ENCODE results near the gene IL17RE.

Gene IL17RE

GRCh38 chr3:9914559-9915253, 12.1 kb downstream of the IL17RE start:
- H3K4me1 ChIP-seq (ENCODE audit: control insufficient read depth, low read length) = peaks cover 12% of the 10 kb centered on the region

GRCh38 chr3:9915254-9916141, 12.8 kb downstream of the IL17RE start:
- no peaks in the 10 kb centered on the region for H3K9me2 ChIP-seq (replicated peaks; ENCODE audit: control insufficient read depth, low read length)
- no peaks in the 10 kb centered on the region for H3F3A ChIP-seq (ENCODE audit: control insufficient read depth, insufficient read depth)
- peaks cover 12% of the 10 kb centered on the region for H3K4me1 ChIP-seq (ENCODE audit: control insufficient read depth, low read length)
- H3K4me2 ChIP-seq (ENCODE audit: low read length) = peak overlapping the region; percentile 58
- H3K27ac ChIP-seq (ENCODE audit: low read depth, low read length) = no peak overlapping the region
- peak overlapping the region; percentile 49 for H3K4me3 ChIP-seq (ENCODE audit: low read length)
- TF ChIP-seq CTCF (IDR thresholded peaks at IDR 0.05; ENCODE audit: low read depth, low read length, poor library complexity, severe bottlenecking) (no peak), EZH2phosphoT487 (IDR thresholded peaks at IDR 0.05; ENCODE audit: borderline replicate concordance, low read length) (peak; percentile 88; the same call in 1 of the 2 replicates)
- no peaks in the 10 kb centered on the region for H3K9me3 ChIP-seq (ENCODE audit: control insufficient read depth, insufficient read depth, low read length)
- peaks cover 39% of the 10 kb centered on the region for H3K27me3 ChIP-seq (ENCODE audit: control insufficient read depth, low read length)
- no peaks in the 10 kb centered on the region for H3K36me3 ChIP-seq (ENCODE audit: control insufficient read depth, low read length)
- no peaks in the 10 kb centered on the region for H3K79me2 ChIP-seq (ENCODE audit: control insufficient read depth, low read length)
- no peaks in the 10 kb centered on the region for H4K20me1 ChIP-seq (ENCODE audit: control insufficient read depth, insufficient read depth, low read depth, low read length)

More at GRCh38 chr3:9914559-9915253, 12.1 kb downstream of the IL17RE start:
- Histone ChIP-seq H3F3A (ENCODE audit: control insufficient read depth, insufficient read depth) (no peaks in the 10 kb centered on the region), H3K4me2 (ENCODE audit: low read length) (peak overlapping the region; percentile 58), H3K27ac (ENCODE audit: low read depth, low read length) (no peak overlapping the region), H4K20me1 (ENCODE audit: control insufficient read depth, insufficient read depth, low read depth, low read length) (no peaks in the 10 kb centered on the region), H3K79me2 (ENCODE audit: control insufficient read depth, low read length) (no peaks in the 10 kb centered on the region), H3K9me3 (ENCODE audit: control insufficient read depth, insufficient read depth, low read length) (no peaks in the 10 kb centered on the region), H3K4me3 (ENCODE audit: low read length) (peak overlapping the region; percentile 49), H3K36me3 (ENCODE audit: control insufficient read depth, low read length) (no peaks in the 10 kb centered on the region), H3K9me2 (replicated peaks; ENCODE audit: control insufficient read depth, low read length) (no peaks in the 10 kb centered on the region), H3K27me3 (ENCODE audit: control insufficient read depth, low read length) (peaks cover 33% of the 10 kb centered on the region)
- TF ChIP-seq EZH2phosphoT487 (IDR thresholded peaks at IDR 0.05; ENCODE audit: borderline replicate concordance, low read length) (peak; percentile 52; the same call in 1 of the 2 replicates), CTCF (IDR thresholded peaks at IDR 0.05; ENCODE audit: low read depth, low read length, poor library complexity, severe bottlenecking) (no peak)

GRCh38 chr3:9916346-9916733, 13.7 kb downstream of the IL17RE start:
- no peak overlapping the region for H3K27ac ChIP-seq (ENCODE audit: low read depth, low read length)
- H3K4me2 ChIP-seq (ENCODE audit: low read length) = no peak overlapping the region
- H3K36me3 ChIP-seq (ENCODE audit: control insufficient read depth, low read length) = no peaks in the 10 kb centered on the region
- H3K4me3 ChIP-seq (ENCODE audit: low read length) = no peak overlapping the region
- H3K4me1 ChIP-seq (ENCODE audit: control insufficient read depth, low read length) = peaks cover 12% of the 10 kb centered on the region
- no peaks in the 10 kb centered on the region for H3K79me2 ChIP-seq (ENCODE audit: control insufficient read depth, low read length)
- H3K9me2 ChIP-seq (replicated peaks; ENCODE audit: control insufficient read depth, low read length) = no peaks in the 10 kb centered on the region
- peaks cover 39% of the 10 kb centered on the region for H3K27me3 ChIP-seq (ENCODE audit: control insufficient read depth, low read length)
- no peaks in the 10 kb centered on the region for H4K20me1 ChIP-seq (ENCODE audit: control insufficient read depth, insufficient read depth, low read depth, low read length)
- no peaks in the 10 kb centered on the region for H3F3A ChIP-seq (ENCODE audit: control insufficient read depth, insufficient read depth)
- no peaks in the 10 kb centered on the region for H3K9me3 ChIP-seq (ENCODE audit: control insufficient read depth, insufficient read depth, low read length)
- no peak for TF ChIP-seq CTCF (IDR thresholded peaks at IDR 0.05; ENCODE audit: low read depth, low read length, poor library complexity, severe bottlenecking)
